ENCODE data around the gene CRABP2. TPM values are rescaled to one million over a fixed set of nuclear protein-coding genes. Genes with fewer than 3 reads are reported as not detected.

The CRABP2 gene
- total and polyA plus RNA-seq, 2 of the 4 experiments (the other 2 are of a cell fraction): 6.3 to 15.7 TPM

DNA sequence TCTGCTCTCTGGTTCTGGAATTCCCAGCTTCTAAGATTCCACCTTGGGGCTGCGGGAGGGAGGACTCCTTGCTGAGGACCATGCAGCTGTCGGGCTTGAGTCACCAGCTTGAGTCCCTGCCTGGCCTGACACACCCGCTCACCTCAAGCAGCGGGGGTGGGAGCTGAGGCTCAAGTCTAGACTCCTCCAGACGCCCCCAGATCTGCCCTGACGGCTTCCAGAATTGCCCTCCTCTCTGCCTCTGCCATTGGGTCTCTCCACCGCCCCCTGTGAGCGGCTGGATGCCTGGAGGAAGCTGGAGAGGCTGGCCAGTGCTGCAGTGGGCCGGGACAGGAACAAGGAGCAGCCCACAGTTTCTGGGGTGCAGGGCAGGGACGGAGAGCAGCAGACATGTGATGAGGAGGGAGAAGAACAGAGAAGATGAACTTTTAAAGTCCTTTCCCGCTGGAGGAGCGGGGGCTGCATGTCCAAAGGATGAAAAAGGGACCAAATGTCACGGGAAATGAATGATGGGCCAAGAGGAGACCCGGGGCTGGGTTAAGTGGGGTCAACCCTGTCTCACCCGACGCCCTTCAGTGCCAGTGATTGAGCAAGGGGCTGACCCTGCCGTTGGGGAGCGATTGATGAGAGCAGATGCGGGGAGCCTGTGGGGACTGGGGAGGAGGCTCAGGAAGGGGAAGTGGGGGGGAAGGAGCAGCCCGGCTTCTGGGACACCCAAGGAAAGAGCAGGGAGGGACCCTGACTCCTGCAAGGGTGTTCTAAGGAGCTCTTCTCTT is 13.5 kb downstream of the CRABP2 start:
- peaks cover 6% of the 10 kb centered on the region; the same call in 1 of the 2 replicates for H3K4me1 ChIP-seq (ENCODE audit: control insufficient read depth, insufficient read depth, low read length)
- H3K79me1 ChIP-seq (ENCODE audit: low read depth in 1 of 2, low read length in 2 of 2): no peaks in the 10 kb centered on the region
- H3K14ac ChIP-seq (replicated peaks; ENCODE audit: low read depth, low read length): no peak overlapping the region
- no peak overlapping the region for H2BK5ac ChIP-seq (ENCODE audit: low read depth, low read length, poor library complexity, severe bottlenecking)
- no peaks in the 10 kb centered on the region for H4K20me1 ChIP-seq (ENCODE audit: insufficient read depth, low read length)
- no peak overlapping the region for H3K23ac ChIP-seq (ENCODE audit: low read depth, low read length)
- H2BK20ac ChIP-seq (ENCODE audit: low read depth, low read length): no peak overlapping the region
- ChIA-PET POLR2A (ENCODE audit: unreplicated experiment) (no interaction called here), CTCF (interaction anchor here (0.6 to 5.2 kb wide), 4 partner anchors 14 to 169 kb away, joined by 3 to 104 read pairs (median 28); partner anchors contain the start of genes CRABP2, ISG20L2, METTL25B and NTRK1)
- H3K9me1 ChIP-seq (ENCODE audit: insufficient read depth, low read length): no peaks in the 10 kb centered on the region
- in situ Hi-C loops (cut with MboI; ENCODE audit: low sequenced_read_pairs) (loop anchor here (10.0 kb wide), 1 partner anchor 193 kb away; no protein-coding TSS in a partner anchor), dilution Hi-C loops (cut with HindIII; ENCODE audit: low sequenced_read_pairs, unreplicated experiment) (no loop called here), intact Hi-C loops (cut with micrococcal nuclease) (no loop called here)
- peak; percentile 6; the same call in 1 of the 2 replicates for ATAC-seq (ENCODE audit: low read depth)
- no peak overlapping the region for H3K4ac ChIP-seq (ENCODE audit: low read depth, low read length)
- H3K56ac ChIP-seq (ENCODE audit: extremely low read depth, insufficient read depth, low read length): no peak overlapping the region
- 46% methylated on average over 14 of the region's 20 CpGs; no CpG with 5 or more reads in 1 of the 2 experiments for WGBS, 2 experiments (ENCODE audit: extremely low coverage in 2 of 2, insufficient read length in 1 of 2)
- H3K18ac ChIP-seq (ENCODE audit: low read depth, low read length): no peak overlapping the region
- no peak overlapping the region for H2AK9ac ChIP-seq (replicated peaks; ENCODE audit: low read depth, low read length, poor library complexity)
- DNase-seq: peak; percentile 47
- no peak overlapping the region for H3K9ac ChIP-seq (ENCODE audit: low read depth, low read length)
- H3K9me3 ChIP-seq (ENCODE audit: control insufficient read depth, insufficient read depth, low read length): no peaks in the 10 kb centered on the region
- H2AFZ ChIP-seq (replicated peaks; ENCODE audit: low read length, poor library complexity): peak overlapping the region; percentile 6
- no peak overlapping the region for H3K27ac ChIP-seq (ENCODE audit: insufficient read depth, low read length)
- no peak overlapping the region for H2BK120ac ChIP-seq (ENCODE audit: low read depth, low read length)
- no peak overlapping the region for H2BK15ac ChIP-seq (ENCODE audit: low read depth, low read length)
- TF ChIP-seq CHD1 (IDR thresholded peaks at IDR 0.05; ENCODE audit: low read depth, low read length) (no peak), RCOR1 (IDR thresholded peaks at IDR 0.05; ENCODE audit: insufficient replicate concordance, low read length) (no peak)
- TF ChIP-seq, protein P1, sequence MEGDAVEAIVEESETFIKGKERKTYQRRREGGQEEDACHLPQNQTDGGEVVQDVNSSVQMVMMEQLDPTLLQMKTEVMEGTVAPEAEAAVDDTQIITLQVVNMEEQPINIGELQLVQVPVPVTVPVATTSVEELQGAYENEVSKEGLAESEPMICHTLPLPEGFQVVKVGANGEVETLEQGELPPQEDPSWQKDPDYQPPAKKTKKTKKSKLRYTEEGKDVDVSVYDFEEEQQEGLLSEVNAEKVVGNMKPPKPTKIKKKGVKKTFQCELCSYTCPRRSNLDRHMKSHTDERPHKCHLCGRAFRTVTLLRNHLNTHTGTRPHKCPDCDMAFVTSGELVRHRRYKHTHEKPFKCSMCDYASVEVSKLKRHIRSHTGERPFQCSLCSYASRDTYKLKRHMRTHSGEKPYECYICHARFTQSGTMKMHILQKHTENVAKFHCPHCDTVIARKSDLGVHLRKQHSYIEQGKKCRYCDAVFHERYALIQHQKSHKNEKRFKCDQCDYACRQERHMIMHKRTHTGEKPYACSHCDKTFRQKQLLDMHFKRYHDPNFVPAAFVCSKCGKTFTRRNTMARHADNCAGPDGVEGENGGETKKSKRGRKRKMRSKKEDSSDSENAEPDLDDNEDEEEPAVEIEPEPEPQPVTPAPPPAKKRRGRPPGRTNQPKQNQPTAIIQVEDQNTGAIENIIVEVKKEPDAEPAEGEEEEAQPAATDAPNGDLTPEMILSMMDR (conservative IDR thresholded peaks at IDR 0.05; ENCODE audit: low read depth, low read length): 0 out of 2 replicates have a peak, but pooled peaks have one; percentile 6
- BruUV-seq (replicated peaks): no TSS peak
- no peak overlapping the region; the same call in 1 of the 2 replicates for H2AK5ac ChIP-seq (ENCODE audit: low read depth, low read length)
- no peak overlapping the region for H3K4me2 ChIP-seq (ENCODE audit: low read depth, low read length)
- no peak overlapping the region for H3K4me3 ChIP-seq (ENCODE audit: insufficient read depth, low read depth, low read length)
- H4K8ac ChIP-seq (ENCODE audit: low read depth in 2 of 2, low read length in 2 of 2): no peak overlapping the region
- no peaks in the 10 kb centered on the region for H3K36me3 ChIP-seq (ENCODE audit: control insufficient read depth, insufficient read depth, low read length)
- peaks cover 3% of the 10 kb centered on the region; the same call in 1 of the 2 replicates for H3K27me3 ChIP-seq (ENCODE audit: control insufficient read depth, insufficient read depth, low read length)
- H4K5ac ChIP-seq (ENCODE audit: low read depth, low read length): no peak overlapping the region
- H4K91ac ChIP-seq (ENCODE audit: insufficient read depth, low read depth, low read length): no peak overlapping the region
